Thoracic aorta (tissue), 2 donors: Measurements from ENCODE around the gene ALG13. TPM values are rescaled to one million over a fixed set of nuclear protein-coding genes. Genes with fewer than 3 reads are reported as not detected.
"Not testable (repeated sequence)": the region's sequence is repeated elsewhere in the genome, so short reads cannot be mapped to it uniquely, and the experiment has no call there.

Source experiments
- ATAC-seq: fragments of 150-250 bp; one replicate; pipeline ENCODE4 v1.8.0; 2017; ENCODE audit warnings: low read depth; ENCODE audit not compliant: insufficient number of reproducible peaks, low FRiP score
- DNase-seq: peaks from one replicate; pipeline ENCODE4 v3.0.0-alpha.2; 2020; ENCODE audit warnings: low spot score
- H3K27ac ChIP-seq, 2 donors: fragments of 200-600 bp; sonication (generic); 1 replicate in 1 of 2; 2 replicates in 1 of 2; pipeline ENCODE4 v1.5.1; 2016; ENCODE audit warnings: mild to moderate bottlenecking in 2 of 2, moderate library complexity in 2 of 2
- H3K27me3 ChIP-seq: fragments of 200-600 bp; sonication (generic); replicated peaks from 2 replicates; pipeline ENCODE4 v1.6.0; 2016; ENCODE audit warnings: mild to moderate bottlenecking; ENCODE audit not compliant: insufficient read depth
- H3K36me3 ChIP-seq: fragments of 200-600 bp; sonication (generic); one replicate; pipeline ENCODE4 v1.5.1; 2016
- H3K4me1 ChIP-seq, 2 donors: fragments of 200-600 bp; sonication (generic); 1 replicate in 1 of 2; 2 replicates in 1 of 2; pipeline versions ENCODE4 v1.5.1 to v1.6.0; 2016; ENCODE audit warnings: low read depth in 2 of 2, mild to moderate bottlenecking in 1 of 2; ENCODE audit not compliant: control insufficient read depth in 1 of 2
- H3K4me3 ChIP-seq: fragments of 200-600 bp; sonication (generic); 2 replicates; pipeline ENCODE4 v1.5.1; 2016; ENCODE audit warnings: mild to moderate bottlenecking
- H3K9me3 ChIP-seq: fragments of 200-600 bp; sonication (generic); 2 replicates; pipeline ENCODE4 v1.5.1; 2016
- total RNA-seq, 2 donors: library from RNA; depleted of rRNA; stranded (reverse); fragments of >200 nt; gene quantifications; one replicate each; pipeline versions ENCODE4 v1.1.0 to v1.2.3, GENCODE V29; 2016
- TF ChIP-seq, protein P1 (sequence below): fragments of 200-600 bp; sonication (generic); IDR thresholded peaks from one replicate; pipeline ENCODE4 v1.5.1; 2019; ENCODE audit warnings: antibody characterized with exemption

The ALG13 gene
- 10 to 100 TPM; 43.3 to 75.0 TPM for total RNA-seq

DNA sequence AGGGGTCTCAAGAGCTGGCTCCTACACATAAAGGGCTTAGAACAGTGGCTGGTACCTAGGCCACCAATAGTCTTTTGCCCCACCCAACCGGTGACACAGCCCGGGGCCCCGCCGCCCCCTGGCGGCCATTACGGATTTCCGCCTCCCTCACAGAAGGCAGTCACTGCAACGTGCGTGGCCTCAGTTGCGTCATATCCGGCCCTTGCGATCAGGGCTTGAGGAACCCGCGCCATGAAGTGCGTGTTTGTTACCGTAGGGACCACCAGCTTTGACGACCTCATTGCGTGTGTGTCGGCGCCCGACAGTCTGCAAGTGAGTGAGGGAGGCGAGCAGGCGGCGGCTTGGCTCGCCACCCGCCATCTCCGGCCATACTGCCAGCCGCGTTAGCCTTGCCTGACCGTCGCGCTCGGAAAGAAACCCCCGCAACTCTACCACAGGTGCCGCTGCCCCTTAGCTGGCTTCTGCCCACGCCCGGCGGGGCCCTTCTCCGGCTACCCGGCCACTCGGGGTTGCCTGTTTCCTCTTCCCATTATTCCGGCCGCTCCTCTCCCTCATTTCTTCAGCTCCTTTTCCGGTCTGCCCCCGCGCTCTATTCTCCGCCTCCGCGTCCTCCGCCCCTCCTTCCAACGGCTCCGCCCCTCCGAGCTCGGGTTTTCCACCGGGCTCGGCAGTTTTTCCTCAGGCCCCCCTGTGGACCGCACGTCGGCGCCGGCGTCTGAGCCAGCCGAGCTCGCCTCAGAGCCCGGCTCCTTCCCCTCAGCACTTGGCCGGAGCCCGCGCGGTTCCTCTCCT lies at the start of gene ALG13:
ALG13 (plus strand) TSS at position 183 of the 792 bp plus-strand sequence; CDS start at position 232, 49 bp downstream.
- TF ChIP-seq, protein P1, sequence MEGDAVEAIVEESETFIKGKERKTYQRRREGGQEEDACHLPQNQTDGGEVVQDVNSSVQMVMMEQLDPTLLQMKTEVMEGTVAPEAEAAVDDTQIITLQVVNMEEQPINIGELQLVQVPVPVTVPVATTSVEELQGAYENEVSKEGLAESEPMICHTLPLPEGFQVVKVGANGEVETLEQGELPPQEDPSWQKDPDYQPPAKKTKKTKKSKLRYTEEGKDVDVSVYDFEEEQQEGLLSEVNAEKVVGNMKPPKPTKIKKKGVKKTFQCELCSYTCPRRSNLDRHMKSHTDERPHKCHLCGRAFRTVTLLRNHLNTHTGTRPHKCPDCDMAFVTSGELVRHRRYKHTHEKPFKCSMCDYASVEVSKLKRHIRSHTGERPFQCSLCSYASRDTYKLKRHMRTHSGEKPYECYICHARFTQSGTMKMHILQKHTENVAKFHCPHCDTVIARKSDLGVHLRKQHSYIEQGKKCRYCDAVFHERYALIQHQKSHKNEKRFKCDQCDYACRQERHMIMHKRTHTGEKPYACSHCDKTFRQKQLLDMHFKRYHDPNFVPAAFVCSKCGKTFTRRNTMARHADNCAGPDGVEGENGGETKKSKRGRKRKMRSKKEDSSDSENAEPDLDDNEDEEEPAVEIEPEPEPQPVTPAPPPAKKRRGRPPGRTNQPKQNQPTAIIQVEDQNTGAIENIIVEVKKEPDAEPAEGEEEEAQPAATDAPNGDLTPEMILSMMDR, result peak; percentile 73
- Histone ChIP-seq H3K9me3 (no peaks in the 10 kb centered on the region), H3K27me3 (no peaks in the 10 kb centered on the region), H3K4me1 (peaks cover 0 to 10% of the 10 kb centered on the region in 2 donors), H3K4me3 (peak within 1 kb of the TSS; percentile 79), H3K27ac (peak within 1 kb of the TSS; percentile 95), H3K36me3 (no peaks in the 10 kb centered on the region)
- peak; percentile 94 for ATAC-seq
- DNase-seq, result peak; percentile 52

DNA sequence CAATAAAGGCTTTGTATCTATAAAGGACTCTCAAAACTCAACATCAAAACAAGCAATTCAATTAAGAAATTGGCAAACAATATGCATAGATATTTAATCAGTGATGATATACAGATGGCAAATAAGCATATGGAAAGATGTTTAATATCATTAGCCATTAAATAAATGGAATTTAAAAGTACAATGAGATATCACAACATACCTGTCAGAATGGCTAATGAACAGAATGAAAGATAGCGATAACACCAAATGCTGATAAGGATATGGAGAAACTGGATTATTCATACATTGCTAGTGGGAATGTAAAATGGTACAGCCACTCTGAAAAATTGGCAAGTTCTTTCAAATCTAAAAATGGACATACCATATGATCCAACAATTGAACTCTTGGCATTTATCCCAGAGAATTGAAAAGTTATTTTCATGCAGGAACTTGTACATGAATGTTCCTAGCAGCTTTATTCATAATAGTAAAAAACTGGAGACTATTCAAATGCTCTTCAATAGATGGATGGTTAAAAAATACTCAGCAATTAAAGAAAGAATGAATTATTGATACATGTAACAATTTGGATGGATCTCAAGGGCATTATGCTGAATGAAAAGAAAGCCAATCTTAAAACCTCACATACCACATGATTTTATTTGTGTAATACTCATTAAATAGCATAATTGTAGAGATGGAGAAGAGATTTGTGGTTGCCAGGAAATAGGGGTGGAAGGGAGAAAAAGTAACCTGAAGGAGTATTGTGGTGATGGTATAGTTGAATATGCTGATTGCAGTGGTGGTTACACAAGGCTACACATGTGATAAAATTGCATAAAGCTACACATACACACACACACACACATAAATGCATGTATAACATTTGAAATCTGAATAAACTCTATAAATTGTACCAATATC lies 45.9 kb upstream of the ALG13 start:
- Histone ChIP-seq H3K36me3 (no peaks in the 10 kb centered on the region), H3K27me3 (no peaks in the 10 kb centered on the region), H3K4me1 (no peaks in the 10 kb centered on the region), H3K27ac (no peak overlapping the region), H3K4me3 (no peak overlapping the region), H3K9me3 (no peaks in the 10 kb centered on the region)
- TF ChIP-seq, protein P1, result no peak
- ATAC-seq, result no peak
- DNase-seq, result no peak

DNA sequence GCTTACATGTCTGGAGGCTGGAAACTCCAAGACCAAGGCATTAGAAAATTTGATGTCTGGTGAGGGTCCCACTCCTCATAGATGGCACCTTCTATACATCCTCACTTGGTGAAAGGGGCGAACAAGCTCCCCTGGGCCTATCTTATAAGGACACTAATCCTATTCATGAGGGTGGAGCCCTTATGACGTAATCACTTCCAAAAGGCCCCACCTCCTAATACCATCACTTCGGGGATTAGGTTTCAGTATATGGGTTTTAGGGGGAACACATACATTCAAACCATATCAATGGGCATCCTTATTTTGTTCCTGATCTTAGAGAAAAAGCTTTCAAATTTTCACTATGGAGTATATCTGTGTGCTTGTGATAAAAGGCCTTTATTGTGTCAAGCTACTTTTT lies 39.0 kb upstream of the ALG13 start:
- Histone ChIP-seq H3K27me3 (no peaks in the 10 kb centered on the region), H3K4me1 (no peaks in the 10 kb centered on the region), H3K27ac (no peak overlapping the region), H3K9me3 (no peaks in the 10 kb centered on the region), H3K36me3 (no peaks in the 10 kb centered on the region), H3K4me3 (no peak overlapping the region)
- DNase-seq (no peak), ATAC-seq (no peak)
- TF ChIP-seq, protein P1, result no peak

DNA sequence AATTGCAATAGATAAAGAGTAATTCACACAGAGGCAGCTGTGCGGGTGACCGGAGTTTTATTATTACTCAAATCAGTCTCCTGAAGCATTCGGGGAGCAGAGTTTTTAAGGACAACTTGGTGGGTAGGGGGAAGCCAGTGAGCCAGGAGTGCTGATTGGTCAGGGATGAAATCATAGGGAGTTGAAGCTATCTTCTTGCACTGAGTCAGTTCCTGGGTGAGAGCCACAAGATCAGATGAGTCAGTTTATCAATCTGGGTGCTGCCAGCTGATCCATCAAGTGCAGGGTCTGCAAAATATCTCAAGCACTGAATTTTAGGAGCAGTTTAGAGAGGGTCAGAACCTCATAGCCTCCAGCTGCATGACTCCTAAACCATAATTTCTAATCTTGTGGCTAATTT lies 35.8 kb upstream of the ALG13 start:
- not testable (repeated sequence) for ATAC-seq, H3K4me3 ChIP-seq, H3K27ac ChIP-seq, H3K36me3 ChIP-seq, H3K27me3 ChIP-seq, H3K9me3 ChIP-seq, DNase-seq, H3K4me1 ChIP-seq

DNA sequence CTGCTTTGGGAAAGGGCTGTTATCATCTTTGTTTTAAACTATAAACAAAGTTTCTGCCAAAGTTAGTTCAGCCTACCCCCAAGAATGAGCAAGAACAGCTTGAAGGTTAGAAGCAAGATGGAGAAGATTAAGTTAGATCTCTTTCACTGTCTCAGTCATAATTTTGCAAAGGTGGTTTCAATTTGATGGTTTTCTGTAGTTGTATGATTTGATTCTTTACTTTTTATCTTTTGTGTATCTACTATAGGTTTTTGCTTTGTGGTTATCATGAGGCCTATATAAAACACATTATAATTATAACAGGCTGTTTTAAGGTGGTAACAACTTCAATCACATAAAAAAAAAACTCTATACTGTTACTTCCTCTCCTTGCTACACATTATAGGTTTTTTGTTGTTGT lies 35.4 kb upstream of the ALG13 start:
- Histone ChIP-seq H3K9me3 (no peaks in the 10 kb centered on the region), H3K27me3 (no peaks in the 10 kb centered on the region), H3K36me3 (no peaks in the 10 kb centered on the region), H3K4me3 (no peak overlapping the region), H3K27ac (no peak overlapping the region), H3K4me1 (no peaks in the 10 kb centered on the region)
- DNase-seq (no peak), ATAC-seq (no peak)
- TF ChIP-seq, protein P1, result no peak
